HG03378 (cell line): ENCODE measurements around the gene RND2.

Experiments
- ATAC-seq: cut with Tn5 transposase; IDR thresholded peaks from one replicate; pipeline ENCODE4 v1.9.1; 2021; ENCODE audit warnings: mild to moderate bottlenecking, moderate library complexity; ENCODE audit not compliant: unreplicated experiment

The RND2 gene

DNA sequence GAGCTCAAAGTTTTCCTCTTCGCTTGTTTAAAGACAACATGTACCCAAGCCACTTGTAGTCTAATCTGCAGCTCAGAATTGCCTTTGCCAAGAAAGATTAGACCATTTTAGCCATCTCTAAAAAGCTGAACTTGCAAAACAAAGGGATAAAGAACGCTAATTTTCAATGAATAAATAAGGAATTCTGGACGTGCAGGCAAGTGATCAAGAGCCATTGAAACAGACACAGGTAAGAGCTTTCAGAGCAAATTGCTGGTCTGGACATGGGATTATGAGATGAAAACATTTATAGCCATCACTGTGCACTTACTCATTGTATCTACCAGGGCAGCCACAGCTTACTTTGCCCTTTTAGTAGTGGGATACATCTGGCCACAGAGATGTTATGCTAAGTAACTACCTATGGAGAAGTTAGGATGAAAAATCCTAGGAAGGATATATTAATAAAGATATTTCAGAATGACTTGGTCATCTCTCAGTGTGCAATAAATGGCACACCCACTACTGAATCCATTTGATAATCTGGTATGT, 44.4 kb downstream of the RND2 start:
- no peak for ATAC-seq

DNA sequence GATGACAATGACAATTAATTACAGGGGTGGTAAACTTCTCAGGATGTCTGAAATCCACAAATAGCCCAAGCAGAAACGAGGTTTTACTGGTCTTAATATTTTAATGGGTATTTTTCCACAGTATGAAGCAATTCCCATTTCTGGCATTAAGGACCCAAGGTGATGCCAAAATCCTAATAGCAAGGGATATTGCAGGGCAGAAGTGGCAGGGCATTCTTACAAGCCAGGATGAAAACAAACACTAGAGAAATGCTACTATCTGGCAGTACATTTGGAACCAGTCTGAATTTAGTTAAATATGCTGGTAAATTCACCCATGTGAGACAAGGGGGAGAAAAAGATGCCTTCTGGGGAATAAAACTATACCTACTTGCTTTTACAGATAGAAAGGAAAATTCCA, 45.2 kb downstream of the RND2 start:
- ATAC-seq = no peak

DNA sequence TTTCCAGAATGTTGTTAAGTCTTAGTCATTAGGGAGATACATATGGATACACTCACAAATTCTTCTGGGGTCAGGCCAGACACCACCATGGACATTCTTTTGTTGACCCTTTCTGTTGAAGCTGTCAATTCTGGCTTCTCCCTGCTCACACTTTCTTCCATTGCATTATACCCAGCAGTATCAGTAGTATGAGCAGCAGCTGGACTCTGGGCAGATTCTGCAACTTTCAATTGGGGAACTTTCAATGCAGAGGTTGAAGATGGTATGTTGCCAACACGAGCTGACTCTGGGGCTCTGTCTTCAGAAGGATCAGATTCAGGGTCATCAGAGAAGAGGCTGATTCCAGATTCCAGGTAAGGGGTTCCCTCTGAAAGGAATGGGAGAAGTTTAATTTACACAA, 45.8 kb downstream of the RND2 start:
- ATAC-seq = no peak

DNA sequence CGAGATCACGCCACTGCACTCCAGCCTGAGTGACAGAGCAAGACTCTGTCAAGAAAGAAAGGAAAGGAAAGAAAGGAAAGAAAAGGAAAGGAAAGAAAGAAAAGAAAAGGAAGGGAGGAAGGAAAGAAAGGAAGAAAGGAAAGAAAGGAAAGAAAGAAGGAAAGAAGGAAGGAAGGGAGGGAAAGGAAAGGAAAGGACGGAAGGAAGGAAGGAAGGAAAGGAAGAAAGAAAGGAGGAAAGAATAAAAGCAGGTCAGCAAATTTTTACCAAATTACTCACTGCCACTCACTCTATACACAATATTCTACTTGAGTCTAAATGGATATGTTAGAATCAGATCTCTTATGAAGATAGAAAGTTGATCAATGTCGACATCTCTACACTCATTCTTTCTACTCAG, 49.8 kb downstream of the RND2 start:
- ATAC-seq = no peak

DNA sequence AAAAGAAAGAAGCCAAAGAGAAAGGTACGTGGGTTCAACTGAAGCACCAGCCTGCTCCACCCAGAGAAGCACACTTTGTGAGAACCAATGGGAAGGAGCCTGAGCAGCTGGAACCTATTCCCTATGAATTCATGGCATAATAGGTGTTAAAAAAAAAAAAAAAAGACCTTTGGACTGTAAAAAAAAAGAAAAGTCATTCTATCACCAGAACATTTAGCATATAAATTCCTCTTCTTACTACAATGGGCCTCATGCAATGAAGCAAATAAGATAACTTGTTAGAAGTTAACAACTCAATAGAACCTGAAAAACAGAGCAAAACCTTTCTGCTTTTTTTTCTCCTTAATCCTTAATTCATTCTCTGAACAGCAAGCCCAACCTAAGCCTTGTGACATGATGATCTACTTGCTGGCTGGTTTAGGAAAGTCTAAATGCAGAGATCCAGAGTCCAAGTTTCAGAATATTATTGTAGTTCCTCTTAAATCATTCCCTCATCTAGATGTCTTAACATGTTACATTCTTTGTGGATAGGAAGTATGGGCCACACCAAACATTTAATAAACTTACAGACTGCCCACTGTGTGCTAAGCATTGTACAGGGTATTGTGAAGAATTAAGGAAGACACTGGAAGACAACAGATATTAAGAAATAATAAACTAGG, 54.7 kb downstream of the RND2 start:
- no peak for ATAC-seq
